Activated B cell treated with CpG ODN at 0.5 μM for 24 hours (primary cell): ENCODE measurements around the gene LUC7L3. TPM values are rescaled to one million over a fixed set of nuclear protein-coding genes. Genes with fewer than 3 reads are reported as not detected.

Experiments used
- ATAC-seq: fragments of 200-7000 bp; cut with Tn5 transposase; one replicate; pipeline ENCODE4 v1.10.0; 2021; ENCODE audit warnings: low read depth, mild to moderate bottlenecking, moderate library complexity
- CTCF ChIA-PET: fragments of 350-600 bp; sonication (Branson Sonifier 250); formaldehyde crosslinking; loops from one replicate; lab custom pipeline; 2021; ENCODE audit warnings: antibody characterized with exemption; lab: Charles Lee
- POLR2A ChIA-PET: fragments of 350-600 bp; sonication (Branson Sonifier 250); formaldehyde crosslinking; loops from one replicate; lab custom pipeline; 2021; ENCODE audit warnings: antibody characterized with exemption; lab: Charles Lee
- DNase-seq: peaks from one replicate; pipeline ENCODE4 v3.0.0; 2022
- H3K27ac Mint-ChIP-seq: one replicate; pipeline ENCODE4 v1.8.0; 2020; ENCODE audit warnings: mixed read lengths
- H3K27me3 Mint-ChIP-seq: one replicate; pipeline ENCODE4 v1.8.0; 2021; ENCODE audit warnings: mixed read lengths
- H3K36me3 Mint-ChIP-seq: one replicate; pipeline ENCODE4 v1.8.0; 2021; ENCODE audit warnings: low read depth, mixed read lengths
- H3K4me1 Mint-ChIP-seq: one replicate; pipeline ENCODE4 v1.8.0; 2021; ENCODE audit warnings: mixed read lengths
- H3K4me3 Mint-ChIP-seq: one replicate; pipeline ENCODE4 v1.8.0; 2020; ENCODE audit warnings: mild to moderate bottlenecking, mixed read lengths
- H3K9me3 Mint-ChIP-seq: one replicate; pipeline ENCODE4 v1.8.0; 2020; ENCODE audit warnings: mixed read lengths
- intact Hi-C: fragments of 100-400 bp; cut with micrococcal nuclease; formaldehyde crosslinking; loops from one replicate; pipeline ENCODE4 v1.15.1; 2024
- total RNA-seq: library from RNA; stranded (reverse); gene quantifications from 2 replicates; pipeline ENCODE4 v1.2.3, GENCODE V29; 2022
- TF ChIP-seq, protein P1 (sequence below): fragments of 200-600 bp; IDR thresholded peaks from one replicate; pipeline ENCODE4 v1.8.0; 2022; ENCODE audit warnings: antibody characterized with exemption, mild to moderate bottlenecking

The LUC7L3 gene
- total RNA-seq, 1 donor from 2014 or later: 158 TPM

DNA sequence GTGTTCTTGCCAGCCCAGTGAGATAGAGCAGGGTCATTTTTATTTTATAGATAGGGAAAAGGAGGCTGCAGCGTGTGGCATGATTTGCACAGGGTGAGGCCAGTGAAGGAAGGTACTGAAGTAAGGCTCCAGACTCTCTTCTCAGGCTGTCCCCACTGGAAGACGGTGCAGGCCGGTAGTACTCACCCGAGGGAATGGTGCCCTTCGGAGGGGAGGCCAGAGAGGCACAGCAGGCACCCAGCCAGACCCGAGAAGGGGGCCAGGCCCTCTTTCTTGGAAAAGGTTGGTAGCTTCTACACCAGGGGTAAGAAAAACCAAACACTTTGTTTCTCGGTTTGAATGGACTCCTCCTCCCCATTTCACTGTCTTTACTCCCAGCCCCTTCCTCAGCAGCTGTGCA, 47.6 kb downstream of the LUC7L3 start:
- TF ChIP-seq, protein P1, sequence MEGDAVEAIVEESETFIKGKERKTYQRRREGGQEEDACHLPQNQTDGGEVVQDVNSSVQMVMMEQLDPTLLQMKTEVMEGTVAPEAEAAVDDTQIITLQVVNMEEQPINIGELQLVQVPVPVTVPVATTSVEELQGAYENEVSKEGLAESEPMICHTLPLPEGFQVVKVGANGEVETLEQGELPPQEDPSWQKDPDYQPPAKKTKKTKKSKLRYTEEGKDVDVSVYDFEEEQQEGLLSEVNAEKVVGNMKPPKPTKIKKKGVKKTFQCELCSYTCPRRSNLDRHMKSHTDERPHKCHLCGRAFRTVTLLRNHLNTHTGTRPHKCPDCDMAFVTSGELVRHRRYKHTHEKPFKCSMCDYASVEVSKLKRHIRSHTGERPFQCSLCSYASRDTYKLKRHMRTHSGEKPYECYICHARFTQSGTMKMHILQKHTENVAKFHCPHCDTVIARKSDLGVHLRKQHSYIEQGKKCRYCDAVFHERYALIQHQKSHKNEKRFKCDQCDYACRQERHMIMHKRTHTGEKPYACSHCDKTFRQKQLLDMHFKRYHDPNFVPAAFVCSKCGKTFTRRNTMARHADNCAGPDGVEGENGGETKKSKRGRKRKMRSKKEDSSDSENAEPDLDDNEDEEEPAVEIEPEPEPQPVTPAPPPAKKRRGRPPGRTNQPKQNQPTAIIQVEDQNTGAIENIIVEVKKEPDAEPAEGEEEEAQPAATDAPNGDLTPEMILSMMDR: no peak
- Mint-ChIP-seq H3K27ac (peak overlapping the region; percentile 51), H3K36me3 (peaks cover 2% of the 10 kb centered on the region), H3K4me1 (peaks cover 41% of the 10 kb centered on the region), H3K27me3 (no peaks in the 10 kb centered on the region), H3K4me3 (no peak overlapping the region), H3K9me3 (no peaks in the 10 kb centered on the region)
- no peak for ATAC-seq
- ChIA-PET CTCF (interaction anchor here (1.0 kb wide), 1 partner anchor 19 kb away, joined by 3 read pairs; no protein-coding TSS in a partner anchor), POLR2A (interaction anchor here (1.3 kb wide), 1 partner anchor 99 kb away, joined by 4 read pairs; the partner anchor contains the start of gene TOB1)
- no peak for DNase-seq
- intact Hi-C loops: no loop called here

DNA sequence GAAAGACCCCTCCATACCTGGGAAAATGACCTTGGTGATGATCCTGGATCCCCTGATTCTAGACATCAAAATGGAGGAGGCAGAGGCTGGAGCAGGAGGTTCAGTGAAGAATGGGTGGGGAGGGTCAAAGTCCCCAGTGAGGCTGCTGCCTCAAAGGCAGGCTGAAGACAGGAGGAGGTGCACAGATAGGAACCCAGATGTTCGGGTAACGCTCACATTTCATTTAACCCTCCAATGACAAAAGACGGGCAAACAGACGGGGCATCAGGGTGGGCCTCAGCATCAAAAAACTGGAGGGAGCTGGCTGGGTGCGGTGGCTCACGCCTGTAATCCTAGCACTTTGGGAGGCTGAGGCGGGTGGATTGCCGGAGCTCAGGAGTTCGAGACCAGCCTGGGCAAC, 48.0 kb downstream of the LUC7L3 start, which contains the start of gene ANKRD40CL:
Gene ANKRD40CL (minus strand): TSS at position 73 of the 400 bp plus-strand sequence. CDS start 605 bp downstream, outside the sequence.
- intact Hi-C loops: no loop called here
- Mint-ChIP-seq H3K27me3 (no peaks in the 10 kb centered on the region), H3K36me3 (peaks cover 2% of the 10 kb centered on the region), H3K27ac (peak within 1 kb of the TSS; percentile 51), H3K4me3 (no peak within 1 kb of the TSS), H3K9me3 (no peaks in the 10 kb centered on the region), H3K4me1 (peaks cover 44% of the 10 kb centered on the region)
- CTCF ChIA-PET: interaction anchor here (1.0 kb wide), 1 partner anchor 19 kb away, joined by 3 read pairs; no protein-coding TSS in a partner anchor
- TF ChIP-seq, protein P1: no peak
- no peak for ATAC-seq
- POLR2A ChIA-PET: no interaction called here
- DNase-seq: no peak

DNA sequence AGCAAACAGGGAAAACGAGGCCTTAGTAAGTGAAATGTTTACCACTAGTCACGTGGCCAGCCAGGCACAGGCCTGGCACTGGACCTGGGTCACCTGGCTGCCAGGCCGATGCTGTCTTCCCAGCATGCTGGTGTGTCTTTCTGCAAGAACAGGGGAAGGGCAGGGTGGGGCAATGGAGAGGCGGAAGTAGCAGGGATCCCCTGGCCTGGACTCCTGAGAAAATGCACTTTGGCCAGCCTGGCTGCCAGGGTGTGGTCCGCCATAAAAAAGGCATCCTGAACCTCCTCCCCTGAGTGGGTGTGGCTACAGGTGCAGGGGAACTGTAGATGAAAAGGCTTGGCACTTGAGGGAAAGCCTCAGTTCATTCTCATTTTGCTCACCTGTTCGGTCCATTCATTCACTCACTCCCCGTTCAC, 49.0 kb downstream of the LUC7L3 start:
- DNase-seq (no peak), ATAC-seq (no peak)
- Mint-ChIP-seq H3K27me3 (no peaks in the 10 kb centered on the region), H3K4me1 (peaks cover 37% of the 10 kb centered on the region), H3K27ac (no peak overlapping the region), H3K9me3 (no peaks in the 10 kb centered on the region), H3K36me3 (no peaks in the 10 kb centered on the region), H3K4me3 (no peak overlapping the region)
- ChIA-PET CTCF (interaction anchor here (0.6 to 1.0 kb wide), 2 partner anchors 18 to 775 kb away, joined by 3 read pairs; no protein-coding TSS in a partner anchor), POLR2A (interaction anchor here (0.5 kb wide), 1 partner anchor 80 kb away, joined by 4 read pairs; no protein-coding TSS in a partner anchor)
- intact Hi-C loops: no loop called here
- TF ChIP-seq, protein P1: no peak

DNA sequence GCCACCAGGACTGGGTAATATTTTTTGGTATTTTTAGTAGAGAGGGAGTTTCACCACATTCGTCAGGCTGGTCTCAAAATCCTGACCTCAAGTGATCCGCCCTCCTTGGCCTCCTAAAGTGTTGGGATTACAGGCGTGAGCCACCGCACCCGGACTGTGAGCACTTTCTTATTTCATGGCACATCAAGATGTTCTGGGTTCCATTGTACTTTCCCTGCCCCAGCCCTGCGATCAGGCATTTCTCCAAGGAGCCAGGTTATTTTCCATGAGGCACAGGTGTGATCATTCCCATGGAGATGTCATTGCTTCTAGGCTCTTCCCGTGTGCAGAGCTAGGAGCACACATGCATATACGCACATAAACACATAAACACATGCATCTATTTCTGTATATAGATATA, 50.5 kb downstream of the LUC7L3 start:
- intact Hi-C loops: no loop called here
- no peaks in the 10 kb centered on the region for H3K27me3 Mint-ChIP-seq
- H3K4me3 Mint-ChIP-seq: no peak overlapping the region
- no peak overlapping the region for H3K27ac Mint-ChIP-seq
- CTCF ChIA-PET: no interaction called here
- no peaks in the 10 kb centered on the region for H3K9me3 Mint-ChIP-seq
- DNase-seq (no peak), ATAC-seq (no peak)
- TF ChIP-seq, protein P1: no peak
- no peaks in the 10 kb centered on the region for H3K36me3 Mint-ChIP-seq
- POLR2A ChIA-PET: no interaction called here
- H3K4me1 Mint-ChIP-seq: peaks cover 24% of the 10 kb centered on the region

DNA sequence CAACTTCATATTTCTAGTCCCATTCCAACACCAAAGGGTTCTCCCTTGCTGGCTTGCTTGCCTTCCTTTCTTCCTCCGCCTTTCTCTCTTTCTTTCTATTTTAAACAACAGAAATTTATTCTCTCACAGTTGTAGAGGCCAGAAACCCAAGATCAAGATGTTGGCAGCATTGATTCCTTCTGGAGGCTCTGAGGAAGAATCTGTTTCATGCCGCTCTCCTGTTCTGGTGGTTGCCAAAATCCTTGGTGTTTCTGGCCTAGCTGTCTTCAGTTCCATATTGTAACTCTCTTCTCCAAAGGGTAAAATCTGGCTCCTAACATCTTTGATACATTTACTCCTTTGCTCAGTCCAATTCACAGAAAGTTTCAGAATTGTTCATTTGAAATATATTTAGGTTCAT, 50.9 kb downstream of the LUC7L3 start:
- POLR2A ChIA-PET: interaction anchor here (1.2 kb wide), 1 partner anchor 8 kb away, joined by 4 read pairs; no protein-coding TSS in a partner anchor
- H3K27me3 Mint-ChIP-seq: no peaks in the 10 kb centered on the region
- TF ChIP-seq, protein P1: no peak

More for the DNA sequence above, 50.9 kb downstream of the LUC7L3 start:
- H3K27ac Mint-ChIP-seq: no peak overlapping the region
- H3K36me3 Mint-ChIP-seq: no peaks in the 10 kb centered on the region
- peaks cover 20% of the 10 kb centered on the region for H3K4me1 Mint-ChIP-seq
- intact Hi-C loops: no loop called here
- CTCF ChIA-PET: no interaction called here
- H3K9me3 Mint-ChIP-seq: no peaks in the 10 kb centered on the region
- no peak overlapping the region for H3K4me3 Mint-ChIP-seq
- ATAC-seq (no peak), DNase-seq (no peak)
